CD4-positive, alpha-beta T cell treated with Interleukin-2 at 100 ng/mL for 4 hours (primary cell): Measurements from ENCODE around the gene DCDC2.
"Not testable (repeated sequence)": the region's sequence is repeated elsewhere in the genome, so short reads cannot be mapped to it uniquely, and the experiment has no call there.

Experiments
- DNase-seq: peaks from one replicate; pipeline ENCODE4 v3.0.0-alpha.2; 2020; ENCODE audit warnings: low spot score

Gene DCDC2

DNA sequence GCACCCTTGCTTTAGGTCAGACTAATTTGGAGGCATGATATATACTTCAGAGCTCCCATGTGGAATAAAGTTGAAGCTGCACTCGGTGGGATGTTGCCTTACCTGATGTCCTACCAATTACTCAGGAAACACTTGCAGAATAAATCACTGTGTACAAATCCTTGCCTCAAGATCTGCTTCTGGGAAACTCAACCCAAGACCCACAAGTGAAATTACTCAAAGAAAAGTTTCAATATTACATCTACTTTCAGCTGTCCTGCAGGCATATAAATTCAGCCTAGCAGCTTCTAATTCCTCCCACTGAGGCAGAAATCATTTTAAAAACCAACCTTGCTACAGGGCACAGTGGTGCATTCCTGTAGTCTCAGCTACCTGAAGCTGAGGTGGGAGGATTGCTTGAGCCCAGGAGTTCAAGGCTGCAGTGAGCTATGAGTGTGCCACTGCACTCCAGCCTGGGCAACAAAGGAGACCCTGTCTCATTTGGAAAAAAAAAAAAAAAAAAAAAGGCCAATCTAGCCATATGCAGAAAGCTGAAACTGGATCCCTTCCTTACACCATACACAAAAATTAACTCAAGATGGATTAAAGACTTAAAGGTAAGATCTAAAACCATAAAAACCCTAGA, 20.7 kb upstream of the DCDC2 start:
- DNase-seq, result no peak

DNA sequence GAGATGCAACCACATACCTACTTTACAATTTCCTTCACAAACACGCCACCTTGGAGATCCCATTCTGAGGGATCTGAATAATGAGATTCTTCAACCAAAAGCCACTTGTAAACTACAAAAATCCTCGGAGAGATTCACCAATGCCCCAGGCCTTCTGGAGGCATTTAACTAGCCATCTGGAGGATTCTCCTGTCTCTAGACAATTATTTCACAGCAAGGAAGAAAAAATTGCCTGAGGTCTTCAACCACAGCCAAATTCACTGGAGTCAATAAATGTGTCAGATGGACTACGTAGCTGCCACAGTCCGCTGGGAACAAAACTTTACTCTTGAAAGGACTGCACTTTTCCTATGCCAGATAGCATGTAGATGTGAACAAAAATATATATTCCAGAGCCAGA, 19.0 kb upstream of the DCDC2 start:
- DNase-seq, result no peak

DNA sequence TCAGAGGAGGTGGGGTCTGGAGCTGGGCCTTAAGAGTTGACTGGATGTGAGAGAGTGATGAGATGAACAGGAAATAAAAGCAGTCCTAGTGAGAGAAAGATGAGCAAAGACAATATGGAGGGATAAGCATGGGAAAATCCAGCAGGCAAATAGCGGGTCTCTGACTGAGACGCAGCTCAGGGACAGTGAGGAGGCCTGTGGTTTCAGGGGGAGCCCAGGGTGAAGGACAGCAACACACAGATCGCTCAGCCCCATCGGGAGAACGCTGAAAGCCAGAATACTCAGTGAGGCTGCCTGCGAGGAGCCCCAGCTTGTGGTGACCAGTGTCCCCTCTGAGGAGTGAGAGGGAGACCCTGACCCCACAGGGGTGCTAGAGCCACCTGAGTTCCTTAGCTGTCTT, 16.8 kb upstream of the DCDC2 start:
- no peak for DNase-seq

DNA sequence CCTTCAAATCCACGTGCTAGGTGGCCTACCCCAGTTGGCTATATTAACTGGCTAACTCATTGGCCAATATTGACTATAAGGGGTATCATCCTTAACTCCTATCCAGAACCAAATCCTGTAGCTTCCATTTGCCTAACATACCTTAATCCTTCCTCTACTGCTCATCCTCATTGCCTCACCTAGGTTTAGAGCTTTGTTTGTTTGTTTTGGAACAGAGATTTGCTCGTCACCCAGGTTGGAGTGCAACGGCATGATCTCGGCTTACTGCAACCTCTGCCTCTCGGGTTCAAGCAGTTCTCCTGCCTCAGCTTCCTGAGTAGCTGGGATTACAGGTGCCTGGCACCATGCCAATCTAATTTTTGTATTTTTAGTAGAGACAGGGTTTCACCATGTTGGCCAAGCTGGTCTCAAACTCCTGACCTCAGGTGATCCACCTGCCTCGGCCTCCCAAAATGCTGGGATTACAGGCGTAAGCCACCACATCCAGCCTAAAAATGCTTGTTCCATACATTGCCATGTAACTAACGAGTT, 7.3 kb upstream of the DCDC2 start:
- not testable (repeated sequence) for DNase-seq

DNA sequence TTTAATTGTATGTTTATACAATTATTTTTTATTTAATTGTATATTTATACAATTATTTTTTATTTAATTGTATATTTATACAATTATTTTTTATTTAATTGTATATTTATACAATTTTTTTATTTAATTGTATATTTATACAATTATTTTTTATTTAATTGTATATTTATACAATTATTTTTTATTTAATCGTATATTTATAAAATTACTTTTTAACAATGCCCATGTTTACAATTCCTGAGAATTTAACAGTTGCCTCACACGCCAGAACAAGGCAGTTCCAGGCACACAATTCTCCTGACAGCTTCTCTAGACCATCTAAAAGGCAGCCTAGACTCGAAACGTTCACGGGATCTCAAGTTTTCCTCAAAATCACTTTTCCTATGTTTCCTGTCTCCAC, 4.5 kb upstream of the DCDC2 start:
- not testable (repeated sequence) for DNase-seq

DNA sequence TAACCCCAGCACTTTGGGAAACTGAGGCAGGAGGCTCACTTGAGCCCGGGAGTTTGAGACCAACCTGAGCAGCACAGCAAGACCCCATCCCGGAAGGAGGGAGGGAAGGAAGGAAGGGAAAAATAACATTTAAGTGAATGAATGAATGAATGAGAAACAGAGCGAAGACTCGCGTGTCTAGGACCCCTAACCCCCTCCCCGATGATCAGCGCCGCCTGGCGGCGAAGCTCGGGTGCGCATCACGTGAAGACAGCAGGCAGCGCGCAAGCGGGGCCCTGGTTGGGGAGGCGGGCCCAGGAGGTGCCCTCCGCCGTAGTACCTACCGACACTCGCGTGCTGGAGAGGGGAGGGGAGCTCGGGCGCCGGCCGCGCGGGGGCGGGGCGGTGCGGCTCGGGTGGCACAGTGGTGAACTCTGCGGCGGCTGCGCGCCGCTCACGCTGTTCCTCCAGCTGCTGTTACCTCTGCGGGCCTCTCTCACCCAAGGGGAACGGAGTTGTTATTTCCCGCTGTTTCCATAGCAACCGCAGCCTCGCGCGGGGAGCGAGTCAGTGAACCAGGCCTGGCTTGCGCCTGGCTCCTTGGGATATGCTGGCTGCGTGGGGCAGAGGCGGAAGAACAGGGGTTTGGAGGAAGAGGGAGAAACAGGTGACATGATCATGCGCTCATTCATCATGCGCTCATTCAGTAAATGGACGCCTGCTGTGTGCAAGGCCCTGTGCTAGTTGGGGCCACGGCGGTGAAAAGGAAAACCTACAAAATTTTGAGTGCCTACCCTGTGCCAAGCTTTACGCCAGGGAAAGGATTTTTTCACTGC, 2.0 kb upstream of the DCDC2 start:
- DNase-seq, result peak; percentile 69

DNA sequence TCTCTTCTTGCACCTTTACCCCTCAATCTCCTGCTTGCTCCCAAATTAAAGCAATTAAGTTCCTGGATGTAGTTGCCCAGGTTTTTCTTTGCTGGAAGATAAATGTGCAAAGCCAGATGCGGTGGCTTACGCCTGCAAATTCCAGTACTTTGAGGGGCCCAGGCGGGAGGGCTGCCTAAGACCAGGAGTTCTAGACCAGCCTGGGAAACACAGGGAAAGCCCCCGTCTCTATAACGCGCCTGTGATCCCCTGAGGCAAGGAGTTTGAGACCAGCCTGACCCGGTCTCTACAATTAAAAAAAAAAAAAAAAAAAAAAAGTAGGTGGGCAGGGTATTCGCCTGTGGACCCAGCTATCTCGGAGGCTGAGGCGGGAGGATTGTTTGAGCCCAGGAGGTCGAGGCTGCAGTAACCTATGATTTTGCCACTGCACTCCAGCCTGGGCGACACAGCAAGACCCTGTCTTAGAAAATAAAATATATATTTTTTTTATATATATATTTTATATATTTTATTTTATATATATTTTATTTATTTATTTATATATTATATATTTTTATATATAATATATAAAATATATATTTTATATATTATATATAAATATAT, 461 bp upstream of the DCDC2 start:
- DNase-seq, result no peak

DNA sequence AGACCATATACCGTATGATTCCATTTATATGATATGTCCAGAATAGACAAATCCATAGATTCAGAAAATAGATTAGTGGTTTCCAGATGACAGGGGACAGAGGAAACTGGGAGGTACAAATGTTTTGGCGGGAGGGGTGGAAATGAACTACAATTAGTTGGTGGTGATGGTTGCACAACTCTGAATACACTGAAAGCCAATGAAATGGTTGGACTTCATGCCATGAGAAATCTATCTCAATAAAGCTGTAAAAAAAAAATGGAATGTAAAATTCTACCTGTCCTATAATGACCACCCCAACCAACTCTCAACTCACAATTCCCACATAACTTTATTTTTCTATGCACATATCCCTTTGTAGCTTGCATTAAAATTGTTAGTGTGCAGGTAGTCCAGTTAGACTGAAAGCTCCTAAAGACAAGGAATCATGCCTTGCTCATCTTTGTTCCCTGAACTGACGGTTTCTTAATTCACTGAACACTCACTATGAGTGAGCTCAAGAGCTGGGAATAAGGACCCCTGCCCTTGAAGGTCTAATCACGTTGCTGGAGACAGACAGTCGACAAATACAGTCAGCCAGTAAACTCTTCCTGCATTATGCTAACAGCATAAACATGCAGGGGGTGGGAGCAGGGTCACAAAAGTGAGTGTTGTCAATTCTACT, 1.4 kb downstream of the DCDC2 start:
- DNase-seq, result no peak

DNA sequence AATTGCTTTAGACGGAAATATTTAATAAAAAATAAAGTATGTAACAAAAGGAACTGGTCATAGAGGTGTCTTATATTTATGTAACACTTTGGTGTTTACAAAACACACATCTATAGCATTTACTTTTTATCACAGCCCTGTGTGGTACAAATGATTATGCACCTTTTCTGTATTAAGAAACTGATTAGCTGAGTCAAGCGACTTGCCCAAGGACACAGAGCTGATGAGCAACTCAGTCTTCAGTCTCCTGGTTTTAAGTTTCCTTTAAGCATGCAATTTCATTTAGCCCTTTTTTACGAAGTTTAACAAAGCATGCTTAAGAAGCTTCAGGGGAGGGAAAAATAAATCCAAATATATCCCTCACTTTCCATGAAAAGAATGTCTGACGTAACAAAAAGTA, 2.5 kb downstream of the DCDC2 start:
- no peak for DNase-seq

DNA sequence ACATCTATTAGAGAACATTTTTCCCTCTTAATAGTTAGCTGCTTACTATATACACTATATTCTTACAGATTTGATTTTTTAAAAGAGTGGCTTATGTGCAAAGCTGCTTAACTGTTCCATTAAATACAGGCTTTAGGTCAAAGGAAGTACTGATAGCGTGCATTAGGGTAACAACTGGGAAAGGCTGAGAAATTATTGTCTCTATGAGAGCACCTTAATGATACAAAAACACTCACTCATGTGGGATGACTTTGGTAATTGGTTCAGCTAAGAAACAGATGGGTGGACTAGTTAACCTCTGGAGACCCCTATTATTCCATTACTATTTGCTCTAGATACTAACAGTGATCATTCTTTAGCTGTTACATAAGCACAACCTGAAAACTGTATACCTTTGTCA, 4.0 kb downstream of the DCDC2 start:
- DNase-seq, result no peak

DNA sequence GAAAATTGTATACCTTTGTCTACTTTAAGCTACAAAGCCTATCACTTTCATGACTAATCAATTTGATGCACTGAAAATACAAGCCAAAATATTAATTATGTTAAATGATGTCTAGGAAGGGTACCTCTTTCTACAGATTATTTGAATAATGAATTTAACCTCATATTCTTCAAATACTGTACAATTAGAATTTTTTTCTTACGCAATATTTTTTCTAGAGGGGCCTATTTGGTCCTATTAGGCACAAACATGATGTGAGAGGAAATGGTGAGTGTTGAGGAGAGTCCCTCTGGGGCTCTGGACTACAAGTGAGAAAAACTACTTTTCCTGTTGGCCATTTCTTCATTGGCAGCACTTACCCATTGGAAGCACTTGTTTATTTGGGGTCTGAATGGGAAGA, 5.4 kb downstream of the DCDC2 start:
- no peak for DNase-seq

DNA sequence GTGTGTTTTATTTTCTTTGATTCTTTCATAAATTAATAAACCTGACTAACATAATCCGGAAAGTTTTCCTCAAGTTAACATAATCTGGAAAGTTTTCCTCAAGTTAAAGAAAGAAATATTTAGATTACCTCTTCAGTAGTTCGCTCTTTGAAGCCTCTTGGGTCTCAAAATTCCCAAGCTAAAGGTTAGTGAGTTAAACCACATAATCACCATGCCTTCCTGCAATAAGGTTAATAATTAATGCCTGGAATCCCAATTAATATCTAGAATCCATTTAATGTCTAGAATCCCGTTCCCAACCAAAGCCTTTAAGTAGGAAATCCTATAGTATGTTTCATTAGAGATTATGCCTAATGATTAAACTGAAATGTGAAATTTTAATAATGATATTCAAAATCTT, 12.9 kb downstream of the DCDC2 start:
- no peak for DNase-seq

DNA sequence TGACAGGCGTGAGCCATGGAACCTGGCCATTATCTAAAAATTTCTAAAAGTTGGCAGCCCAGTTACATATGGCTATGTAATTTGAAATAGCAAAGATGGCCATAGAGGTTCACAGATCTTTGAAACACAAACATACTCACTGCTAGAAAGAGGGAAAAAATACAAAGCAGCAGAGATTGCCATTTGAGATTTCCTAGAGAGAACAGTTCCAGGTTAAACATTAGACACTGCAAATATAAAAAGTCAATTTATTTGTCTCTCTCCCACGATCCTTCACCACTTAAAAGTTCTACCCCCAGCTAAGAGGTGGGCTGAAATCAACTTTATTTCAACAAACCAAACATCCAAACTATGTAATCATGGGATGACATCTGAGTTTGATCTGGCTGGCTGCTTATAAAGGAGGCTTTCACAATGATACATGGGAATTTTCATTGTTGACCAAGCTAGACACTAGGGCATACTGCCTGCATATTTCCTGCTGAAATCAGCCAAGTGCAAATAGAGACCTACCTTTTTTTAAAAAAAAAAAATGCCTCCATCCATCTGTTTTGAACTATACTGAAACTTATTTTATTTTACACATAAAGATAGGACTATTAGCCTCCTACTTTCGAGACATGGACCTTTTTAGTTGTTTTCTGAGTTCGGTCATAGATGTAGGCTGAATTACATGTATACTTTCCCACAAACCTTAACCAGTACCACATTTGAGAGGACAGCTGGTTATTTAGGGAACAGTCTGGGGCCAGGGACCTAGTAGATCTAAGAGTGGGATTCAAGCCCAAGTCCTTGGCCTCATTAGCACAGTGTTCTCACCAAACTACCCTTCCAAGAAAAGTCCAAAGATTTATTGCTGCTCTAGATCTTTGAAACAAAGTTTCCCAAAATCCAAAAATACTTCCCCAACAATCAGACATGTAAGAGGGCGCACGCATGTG, 16.6 kb downstream of the DCDC2 start:
- no peak for DNase-seq

DNA sequence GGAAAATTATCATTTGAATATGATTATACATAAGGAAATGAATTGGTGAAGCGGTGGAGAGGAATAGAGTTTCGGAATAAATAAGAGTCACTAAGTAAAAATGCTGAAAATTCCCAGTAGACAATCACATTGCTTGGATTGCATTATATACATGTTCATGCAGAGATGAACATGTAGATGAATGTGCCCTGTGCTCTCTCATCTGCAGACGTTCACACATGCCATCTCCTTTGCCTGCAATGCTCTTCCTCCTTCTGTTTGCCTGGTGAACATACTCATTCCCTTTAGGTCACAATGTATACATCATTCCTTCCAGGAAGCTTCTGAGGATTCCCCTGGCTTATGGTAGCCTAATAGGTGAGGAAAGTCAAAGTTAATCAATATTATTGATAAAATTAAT, 17.9 kb downstream of the DCDC2 start:
- DNase-seq, result no peak

DNA sequence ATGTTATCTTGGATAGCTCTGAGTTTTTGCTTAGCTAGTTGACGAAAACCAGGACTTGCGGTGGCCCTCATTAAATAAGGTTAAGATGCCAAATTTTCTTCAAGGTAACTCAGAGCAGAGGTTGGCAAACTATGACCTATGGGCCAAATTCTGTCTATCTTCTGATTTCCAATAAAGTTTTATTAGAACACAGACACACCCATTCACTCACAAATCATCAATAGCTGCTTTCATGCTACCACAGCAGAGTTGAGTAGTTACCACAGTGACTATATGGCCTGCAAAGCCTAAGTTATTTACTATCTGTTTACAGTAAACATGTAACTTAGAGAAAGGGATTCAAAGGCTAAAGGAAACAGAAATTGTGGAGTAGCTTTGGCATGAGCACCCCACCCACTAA, 23.6 kb downstream of the DCDC2 start:
- no peak for DNase-seq

DNA sequence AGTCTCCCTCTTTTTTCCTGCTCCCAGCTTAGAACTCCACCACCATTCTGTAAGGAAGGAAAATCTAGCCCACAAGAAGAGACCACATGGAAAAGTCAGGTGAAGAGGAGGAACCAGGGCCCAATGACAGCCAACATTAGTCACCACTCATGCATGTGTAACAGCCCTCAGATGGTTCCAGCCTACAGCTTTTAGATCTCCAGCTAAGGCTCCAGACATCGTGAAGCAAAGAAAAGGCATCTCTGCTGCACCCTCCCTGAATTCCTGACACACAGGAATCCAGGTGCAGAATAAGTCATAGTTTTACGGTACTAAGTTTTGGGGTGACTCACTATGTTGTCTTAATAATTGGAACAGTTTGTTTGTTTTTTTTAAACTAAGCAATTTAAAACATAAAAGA, 25.5 kb downstream of the DCDC2 start:
- DNase-seq, result no peak

DNA sequence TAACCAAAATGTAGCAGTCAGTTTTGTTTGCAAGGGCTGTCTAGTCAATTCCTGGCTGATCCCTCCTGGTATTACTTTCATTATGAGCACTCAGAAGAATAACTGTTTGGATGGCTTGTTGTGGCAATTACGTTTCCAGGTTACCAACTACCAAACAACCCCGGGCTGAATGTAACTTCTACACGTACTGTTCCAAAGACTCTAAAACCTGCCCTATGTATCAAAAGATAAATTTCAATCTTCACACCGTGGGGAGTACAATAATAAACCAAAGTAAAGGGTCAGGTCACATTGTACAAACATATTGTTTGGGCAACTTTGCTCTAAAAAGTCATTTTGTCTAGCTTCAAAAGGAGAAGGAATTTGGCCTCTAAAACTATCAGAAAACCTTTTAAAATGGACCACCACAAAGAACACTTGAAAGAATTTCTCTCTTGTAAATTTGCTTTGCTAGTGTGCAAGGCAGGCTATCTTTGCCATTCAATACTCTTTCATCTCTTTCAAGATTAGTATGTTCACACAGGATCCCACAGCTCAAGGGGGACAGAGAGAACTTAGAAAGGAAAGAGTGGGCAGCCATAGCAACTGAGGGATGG, 27.6 kb downstream of the DCDC2 start:
- DNase-seq, result no peak

DNA sequence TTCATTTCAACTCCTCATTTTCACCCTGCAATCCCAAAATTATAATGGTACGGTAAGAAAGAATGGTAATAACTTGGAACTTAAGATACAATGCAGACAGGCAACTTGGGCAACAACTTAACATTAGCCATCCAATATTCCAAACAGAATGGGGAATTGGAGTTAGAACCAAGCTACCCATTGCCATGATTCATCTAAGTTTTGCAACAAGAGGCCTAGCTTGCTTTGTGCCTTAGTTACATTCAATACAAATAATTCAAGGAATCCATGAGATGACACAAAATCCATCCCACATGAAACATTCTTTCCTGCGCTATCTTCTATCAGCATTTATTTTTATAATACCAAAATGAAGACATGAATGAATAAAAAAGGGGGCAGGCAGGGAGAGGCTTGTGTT, 28.4 kb downstream of the DCDC2 start:
- DNase-seq, result no peak

DNA sequence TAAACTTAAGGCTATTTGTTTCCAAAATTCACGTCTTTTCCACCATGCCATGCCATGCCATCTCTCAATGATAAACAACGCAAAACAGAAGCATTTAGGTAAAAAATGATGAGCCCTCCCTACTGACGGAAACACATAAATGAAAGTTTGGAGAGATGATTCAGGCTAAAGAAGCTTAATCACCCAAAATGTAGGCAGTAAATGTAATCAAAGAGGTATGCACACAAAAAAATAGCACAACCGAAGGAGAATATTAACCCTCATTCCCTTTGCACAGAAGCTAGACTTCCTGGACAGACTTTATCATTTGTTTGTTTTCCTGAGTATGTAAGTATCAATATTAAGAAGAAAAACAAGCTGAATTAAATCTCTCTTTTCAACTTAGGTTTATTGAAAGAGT, 28.8 kb downstream of the DCDC2 start:
- DNase-seq, result no peak

DNA sequence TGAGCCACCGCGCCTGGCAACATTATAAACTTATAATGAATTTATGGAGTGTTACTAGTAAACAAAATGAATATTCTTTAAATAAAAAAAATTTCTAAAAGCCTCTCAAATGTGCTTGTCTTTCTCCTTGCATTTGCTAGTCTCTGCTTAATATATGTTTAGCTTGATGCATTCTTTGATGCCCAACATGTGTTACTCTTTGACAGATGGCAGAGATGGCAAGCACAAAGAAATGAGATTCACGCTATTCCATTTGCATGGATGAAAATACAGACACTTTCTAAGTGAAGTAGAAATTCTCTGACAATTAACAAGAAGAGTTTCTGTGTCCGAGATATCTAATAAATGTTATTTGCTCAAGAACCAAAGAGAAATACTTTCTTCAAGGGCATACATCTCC, 30.1 kb downstream of the DCDC2 start:
- no peak for DNase-seq

DNA sequence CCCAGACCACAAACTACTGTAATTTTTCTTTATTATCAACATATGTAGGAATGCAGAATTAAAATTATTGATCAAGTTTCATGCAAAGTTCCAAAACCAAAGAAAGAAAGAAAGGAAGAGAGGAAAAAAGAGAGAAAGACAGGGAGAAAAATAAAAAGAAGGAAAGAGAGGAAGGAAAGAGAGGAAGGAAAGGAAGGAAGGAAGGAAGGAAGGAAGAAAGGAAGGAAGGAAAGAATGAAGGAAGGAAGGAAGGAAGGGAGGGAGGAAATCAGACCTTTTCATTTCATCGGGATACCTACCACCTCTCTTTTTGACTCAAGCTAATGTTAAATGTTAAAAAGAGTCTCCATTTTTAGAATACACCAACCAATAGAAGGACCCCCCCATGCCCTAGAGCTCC, 31.9 kb downstream of the DCDC2 start:
- no peak for DNase-seq
